ENCODE data around the gene KLRC4.
"Not testable (repeated sequence)": the region's sequence is repeated elsewhere in the genome, so short reads cannot be mapped to it uniquely, and the experiment has no call there.

The KLRC4 gene

GRCh38 chr12:10396176-10396575 lies 13.4 kb downstream of the KLRC4 start:
- not testable (repeated sequence) for DNase-seq

- peak; percentile 57 for DNase-seq
These were observed 14.1 kb downstream of the KLRC4 start for GRCh38 chr12:10395390-10395998.

GRCh38 chr12:10394531-10395152 lies 14.9 kb downstream of the KLRC4 start:
- DNase-seq, result peak; percentile 69

- DNase-seq, result no peak
These were observed 16.3 kb downstream of the KLRC4 start for GRCh38 chr12:10393291-10393690.

- peak; percentile 61 for DNase-seq
These were observed 17.1 kb downstream of the KLRC4 start for GRCh38 chr12:10392394-10392930.

- DNase-seq, result peak; percentile 53
These were observed 18.6 kb downstream of the KLRC4 start for GRCh38 chr12:10390991-10391390.

GRCh38 chr12:10389904-10390303 lies 19.7 kb downstream of the KLRC4 start, which contains the start of gene KLRK1:
KLRK1 (minus strand) TSS chr12:10390041; CDS start chr12:10388810, 1,231 bp downstream.
- DNase-seq, result no peak

- no peak for DNase-seq
These were observed 20.7 kb downstream of the KLRC4 start for GRCh38 chr12:10388624-10389413.

GRCh38 chr12:10387498-10387897 lies 22.1 kb downstream of the KLRC4 start:
- peak; percentile 55 for DNase-seq

- DNase-seq, result no peak
These were observed 22.7 kb downstream of the KLRC4 start for GRCh38 chr12:10386857-10387256.

GRCh38 chr12:10385166-10385613 lies 24.4 kb downstream of the KLRC4 start:
- DNase-seq, result no peak

- no peak for DNase-seq
These were observed 25.4 kb downstream of the KLRC4 start for GRCh38 chr12:10384191-10384590.

- peak; percentile 56 for DNase-seq
These were observed 27.5 kb downstream of the KLRC4 start for GRCh38 chr12:10381928-10382628.

- peak; percentile 64 for DNase-seq
These were observed 30.8 kb downstream of the KLRC4 start for GRCh38 chr12:10378737-10379136.

GRCh38 chr12:10374624-10375018 lies 34.9 kb downstream of the KLRC4 start:
- DNase-seq, result no peak

GRCh38 chr12:10372559-10372958 lies 37.0 kb downstream of the KLRC4 start:
- DNase-seq, result no peak

- DNase-seq, result not testable (repeated sequence)
These were observed 37.5 kb downstream of the KLRC4 start for GRCh38 chr12:10371893-10372535.

GRCh38 chr12:10369557-10370415 lies 39.8 kb downstream of the KLRC4 start:
- peak; percentile 58 for DNase-seq

- DNase-seq, result peak; percentile 52
These were observed 41.1 kb downstream of the KLRC4 start for GRCh38 chr12:10368206-10369171.

GRCh38 chr12:10367714-10368113 lies 41.8 kb downstream of the KLRC4 start:
- DNase-seq, result not testable (repeated sequence)
